ENCODE data around the gene PVR. TPM values are rescaled to one million over a fixed set of nuclear protein-coding genes. Genes with fewer than 3 reads are reported as not detected.

PVR gene
- total and polyA plus RNA-seq, 9 of the 15 experiments (the other 6 are each of a cell fraction or from before 2014, with no cell fraction given), result 0.89 to 14.5 (median 9.8) TPM

GRCh38 chr19:44685877-44686276, 42.2 kb downstream of the PVR start (continued):
- TF ChIP-seq ZBTB26 (CRISPR knock-in tag; IDR thresholded peaks at IDR 0.05), result no peak
- TF ChIP-seq ZFPM2 (CRISPR knock-in tag; IDR thresholded peaks at IDR 0.05), result no peak
- TF ChIP-seq ETV1 (tag; conservative IDR thresholded peaks at IDR 0.05; ENCODE audit: low read depth), result no peak
- peak; percentile 8 to 38; a peak in 2 of 4 replicates for TF ChIP-seq KDM1A (IDR thresholded peaks at IDR 0.05)
- no peak for TF ChIP-seq STAT5A (IDR thresholded peaks at IDR 0.05; ENCODE audit: borderline replicate concordance, low read length)
- TF ChIP-seq ZFP91 (CRISPR knock-in tag; IDR thresholded peaks at IDR 0.05), result no peak
- TF ChIP-seq NFIC (IDR thresholded peaks at IDR 0.05), result no peak
- TF ChIP-seq NCOA6 (IDR thresholded peaks at IDR 0.05), result no peak
- TF ChIP-seq CHD2 (IDR thresholded peaks at IDR 0.05; ENCODE audit: low read depth, low read length), result no peak
- TF ChIP-seq CTBP1 (IDR thresholded peaks at IDR 0.05; ENCODE audit: borderline replicate concordance), result peak; percentile 33; the same call in 1 of the 2 replicates
- TF ChIP-seq NFE2 (IDR thresholded peaks at IDR 0.05; ENCODE audit: low read depth), result peak; percentile 62
- TF ChIP-seq CREB5 (CRISPR knock-in tag; IDR thresholded peaks at IDR 0.05), result no peak
- no peak for TF ChIP-seq NR2C2 (CRISPR knock-in tag; IDR thresholded peaks at IDR 0.05)
- TF ChIP-seq NR2C2 (tag; IDR thresholded peaks at IDR 0.05), result no peak
- no peak for TF ChIP-seq ZNF655 (CRISPR knock-in tag; IDR thresholded peaks at IDR 0.05)
- no peak for TF ChIP-seq JUND (IDR thresholded peaks at IDR 0.05; ENCODE audit: borderline replicate concordance, low read depth, low read length)
- 0 out of 3 replicates have a peak, but pooled peaks have one; percentile 14 for TF ChIP-seq JUND (tag; IDR thresholded peaks at IDR 0.05; ENCODE audit: borderline replicate concordance, low read depth, low read length)
- TF ChIP-seq PTTG1 (tag; IDR thresholded peaks at IDR 0.05; ENCODE audit: low read depth), result no peak
- 0 out of 4 replicates have a peak, but pooled peaks of 1 of the 2 experiments have one; percentile 1 for TF ChIP-seq MLLT1 (IDR thresholded peaks at IDR 0.05)
- TF ChIP-seq MAFG (tag; conservative IDR thresholded peaks at IDR 0.05), result 0 out of 2 replicates have a peak, but pooled peaks have one; percentile 35
- no peak for TF ChIP-seq PTRF (tag; IDR thresholded peaks at IDR 0.05)
- TF ChIP-seq ZNF280B (CRISPR knock-in tag; IDR thresholded peaks at IDR 0.05), result no peak
